Mucosa of rectum (tissue), 2 donors: ENCODE measurements around the gene CYTH1.

Experiments
- H3K27ac ChIP-seq, 2 donors: one replicate each; pipeline ENCODE4 v1.7.0; 2013; ENCODE audit warnings: inconsistent platforms in 2 of 2, low read depth in 2 of 2, low read length in 2 of 2
- H3K27me3 ChIP-seq, 2 donors: one replicate each; pipeline ENCODE4 v1.7.0; 2013; ENCODE audit warnings: low read length in 2 of 2; ENCODE audit not compliant: control insufficient read depth in 2 of 2, insufficient read depth in 2 of 2
- H3K36me3 ChIP-seq, 2 donors: one replicate each; pipeline ENCODE4 v1.7.0; 2013; ENCODE audit warnings: low read length in 2 of 2; ENCODE audit not compliant: control insufficient read depth in 2 of 2, insufficient read depth in 2 of 2
- H3K4me1 ChIP-seq, 2 donors: one replicate each; pipeline ENCODE4 v1.7.0; 2013; ENCODE audit warnings: low read length in 2 of 2, mild to moderate bottlenecking in 1 of 2; ENCODE audit not compliant: control insufficient read depth in 2 of 2, insufficient read depth in 2 of 2
- H3K4me3 ChIP-seq, 2 donors: one replicate each; pipeline ENCODE4 v1.7.0; 2013; ENCODE audit warnings: low read length in 2 of 2
- H3K9ac ChIP-seq, 2 donors: one replicate each; pipeline ENCODE4 v1.7.0; 2013; ENCODE audit warnings: low read length in 2 of 2, low read depth in 1 of 2, mild to moderate bottlenecking in 1 of 2
- H3K9me3 ChIP-seq, 2 donors: one replicate each; pipeline ENCODE4 v1.7.0; 2013; ENCODE audit warnings: low read length in 2 of 2; ENCODE audit not compliant: control insufficient read depth in 2 of 2
- donor health status: healthy.
- donor health status: Normal muscosa, but diverticular disease.

Gene CYTH1, protein sequence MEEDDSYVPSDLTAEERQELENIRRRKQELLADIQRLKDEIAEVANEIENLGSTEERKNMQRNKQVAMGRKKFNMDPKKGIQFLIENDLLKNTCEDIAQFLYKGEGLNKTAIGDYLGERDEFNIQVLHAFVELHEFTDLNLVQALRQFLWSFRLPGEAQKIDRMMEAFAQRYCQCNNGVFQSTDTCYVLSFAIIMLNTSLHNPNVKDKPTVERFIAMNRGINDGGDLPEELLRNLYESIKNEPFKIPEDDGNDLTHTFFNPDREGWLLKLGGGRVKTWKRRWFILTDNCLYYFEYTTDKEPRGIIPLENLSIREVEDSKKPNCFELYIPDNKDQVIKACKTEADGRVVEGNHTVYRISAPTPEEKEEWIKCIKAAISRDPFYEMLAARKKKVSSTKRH

DNA sequence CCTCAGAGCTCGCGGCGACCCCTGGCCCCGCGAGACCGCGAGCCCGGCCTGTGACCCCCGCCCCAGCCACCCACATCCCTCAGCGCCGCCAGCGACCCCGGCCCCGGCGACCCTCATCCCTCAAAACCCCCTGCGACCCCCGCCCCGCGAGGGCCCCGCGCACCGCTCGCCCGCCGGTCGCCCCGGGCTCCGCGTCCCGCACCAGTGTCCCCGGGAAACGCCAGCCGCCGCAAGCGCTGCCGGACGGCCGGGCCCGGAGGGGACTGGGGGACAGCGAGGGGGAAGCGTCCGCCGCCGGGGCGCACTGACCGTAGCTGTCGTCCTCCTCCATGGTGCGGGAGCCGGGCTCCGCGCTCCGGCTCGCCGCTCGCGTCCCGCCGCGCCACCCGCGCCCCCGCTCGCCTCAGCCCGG, at the start of gene CYTH1:
Gene CYTH1, minus strand, starts transcription at position 381 of the 412 bp plus-strand sequence. Its CDS starts 50 bp downstream, at position 331.
- Histone ChIP-seq H3K27me3 (no peaks in the 10 kb centered on the region), H3K9ac (peak within 1 kb of the TSS; percentile 99), H3K4me1 (peaks cover 14 to 16% of the 10 kb centered on the region in 2 donors), H3K36me3 (no peaks in the 10 kb centered on the region), H3K4me3 (peak within 1 kb of the TSS; percentile 93 to 99), H3K9me3 (no peaks in the 10 kb centered on the region), H3K27ac (peak within 1 kb of the TSS; percentile 90 to 98)

DNA sequence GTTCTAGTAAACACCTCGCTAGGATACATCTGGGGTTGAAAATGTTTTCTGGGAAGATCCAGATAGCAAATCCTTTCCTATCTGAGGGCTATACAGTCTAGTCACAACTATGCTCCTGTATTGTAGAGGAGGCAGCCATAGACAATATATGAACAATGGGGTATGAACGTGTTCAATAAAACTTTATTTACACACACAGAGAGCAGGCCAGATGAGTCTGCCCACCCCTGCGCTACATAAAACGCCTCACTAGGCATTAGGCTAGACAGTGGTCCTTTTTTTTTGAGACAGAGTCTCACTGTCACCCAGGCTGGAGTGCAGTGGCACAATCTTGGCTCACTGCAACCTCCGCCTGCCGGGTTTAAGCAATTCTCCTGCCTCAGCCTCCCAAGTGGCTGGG, 47.4 kb upstream of the CYTH1 start:
- H3K9me3 ChIP-seq: no peaks in the 10 kb centered on the region
- no peak overlapping the region for H3K27ac ChIP-seq
- no peak overlapping the region for H3K4me3 ChIP-seq
- H3K27me3 ChIP-seq: no peaks in the 10 kb centered on the region
- peaks cover 73 to 78% of the 10 kb centered on the region in 2 donors for H3K36me3 ChIP-seq
- H3K9ac ChIP-seq: no peak overlapping the region
- no peaks in the 10 kb centered on the region for H3K4me1 ChIP-seq

DNA sequence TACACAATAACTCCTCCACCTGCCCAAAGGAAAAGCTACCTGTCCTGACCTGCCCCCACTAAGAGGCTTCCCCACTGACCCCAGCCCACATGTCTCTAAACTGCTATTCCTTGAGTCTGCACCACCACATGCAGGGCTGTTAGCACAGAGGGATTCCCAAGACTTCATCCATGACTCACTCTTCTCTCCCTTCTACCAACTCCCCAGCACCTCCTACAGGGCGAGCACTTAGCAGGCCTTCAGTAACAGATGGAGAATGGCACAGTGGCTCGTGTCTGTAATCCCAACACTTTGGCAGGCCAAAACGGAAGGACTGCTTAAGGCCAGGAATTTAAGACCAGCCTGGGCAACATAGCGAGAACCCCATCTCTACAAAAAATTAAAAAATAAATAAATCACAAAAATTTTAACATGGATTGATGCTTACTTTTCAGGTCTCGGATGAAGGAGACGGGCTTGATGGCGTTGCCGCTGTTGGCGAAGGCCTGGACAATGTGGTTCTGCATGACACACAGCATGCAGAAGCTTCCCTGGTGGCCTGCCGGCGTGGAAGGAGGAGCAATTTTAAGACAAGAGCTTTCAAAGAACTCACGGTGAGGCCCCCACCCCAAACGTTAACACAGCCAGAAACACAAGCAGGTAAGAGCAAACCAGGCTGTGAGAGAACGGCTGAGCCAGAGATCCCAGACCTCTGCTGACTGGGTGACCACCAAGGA, 46.6 kb upstream of the CYTH1 start:
- no peak overlapping the region for H3K27ac ChIP-seq
- H3K9me3 ChIP-seq: no peaks in the 10 kb centered on the region
- H3K36me3 ChIP-seq: peaks cover 67 to 82% of the 10 kb centered on the region in 2 donors

DNA sequence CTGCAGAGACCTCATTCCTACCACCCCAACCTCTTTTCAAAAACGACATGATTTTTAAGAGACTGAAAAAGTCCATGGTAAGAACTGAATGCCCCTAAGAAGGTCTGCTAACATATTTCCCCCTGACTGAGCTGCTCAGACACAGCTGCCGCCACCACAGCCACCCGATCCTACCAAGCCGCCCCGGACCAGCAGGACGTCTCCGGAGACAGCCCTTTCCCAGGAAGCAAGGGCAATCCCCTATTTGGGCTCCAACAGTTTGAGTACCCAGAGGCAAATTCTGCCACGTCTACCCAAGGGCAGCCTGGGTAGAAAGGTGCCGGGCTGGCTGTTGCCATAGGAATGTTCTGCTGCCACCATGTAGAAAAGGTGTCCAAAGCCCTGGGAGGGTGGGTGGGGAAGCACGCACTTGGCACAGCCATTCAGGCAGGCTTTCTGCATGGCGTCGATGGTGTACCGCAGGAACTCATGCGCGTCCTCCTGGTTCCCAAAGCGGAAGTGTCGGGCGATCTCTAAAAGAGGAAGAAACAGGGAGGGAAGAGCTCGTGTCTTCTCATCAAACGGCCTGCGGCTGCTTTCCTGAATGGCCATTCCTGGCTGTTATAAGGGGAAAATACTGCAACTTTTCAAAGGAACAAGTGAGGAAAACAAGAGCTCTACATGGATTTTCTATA, 44.9 kb upstream of the CYTH1 start:
- no peak overlapping the region for H3K4me3 ChIP-seq
- peaks cover 56 to 81% of the 10 kb centered on the region in 2 donors for H3K36me3 ChIP-seq
- H3K9me3 ChIP-seq: no peaks in the 10 kb centered on the region
- H3K27me3 ChIP-seq: no peaks in the 10 kb centered on the region
- no peaks in the 10 kb centered on the region for H3K4me1 ChIP-seq
- no peak overlapping the region for H3K9ac ChIP-seq
- no peak overlapping the region for H3K27ac ChIP-seq

More for the DNA sequence above, 46.6 kb upstream of the CYTH1 start:
- Histone ChIP-seq H3K27me3 (no peaks in the 10 kb centered on the region), H3K4me3 (no peak overlapping the region), H3K9ac (no peak overlapping the region), H3K4me1 (no peaks in the 10 kb centered on the region)

DNA sequence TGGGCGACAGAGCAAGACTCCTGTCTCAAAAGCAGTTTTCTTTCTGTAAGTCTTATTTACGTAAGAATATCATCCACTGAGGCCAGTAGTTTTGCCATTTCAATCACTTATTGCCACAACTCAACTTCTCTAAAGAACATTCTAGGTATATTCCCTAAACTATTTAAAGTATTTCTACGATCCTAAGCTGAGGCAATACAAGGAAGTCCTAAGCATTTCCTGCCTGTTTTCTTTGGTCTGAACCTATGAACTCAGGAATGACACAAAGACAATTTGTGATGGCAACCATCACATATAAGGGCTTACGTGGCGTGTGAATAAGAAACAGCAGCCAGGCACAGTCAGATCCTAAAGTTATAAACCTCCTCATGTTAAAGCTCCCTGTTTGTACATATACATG, 44.3 kb upstream of the CYTH1 start:
- Histone ChIP-seq H3K4me1 (no peaks in the 10 kb centered on the region), H3K27ac (no peak overlapping the region), H3K27me3 (no peaks in the 10 kb centered on the region), H3K4me3 (no peak overlapping the region), H3K36me3 (peaks cover 58 to 80% of the 10 kb centered on the region in 2 donors), H3K9ac (no peak overlapping the region), H3K9me3 (no peaks in the 10 kb centered on the region)

DNA sequence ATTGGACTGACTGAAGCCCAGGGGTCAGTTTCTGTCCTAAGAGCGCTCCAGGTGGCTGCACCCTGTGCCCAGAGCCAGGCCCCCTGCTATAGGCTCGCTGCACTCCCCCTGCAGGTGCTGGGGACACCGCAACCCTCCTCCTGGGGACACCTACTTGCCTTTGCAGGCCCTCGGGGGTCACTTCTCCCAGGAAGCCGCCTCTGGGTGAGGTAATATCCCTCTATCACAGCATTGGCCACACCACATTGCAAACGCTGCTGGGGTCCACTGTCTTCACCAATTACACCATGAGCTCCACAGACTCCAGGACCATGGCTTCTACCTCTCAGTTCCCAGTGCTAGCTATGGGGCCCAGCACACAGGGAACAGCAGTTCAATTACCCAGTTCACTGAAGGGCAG, 43.6 kb upstream of the CYTH1 start:
- Histone ChIP-seq H3K9ac (no peak overlapping the region), H3K4me1 (no peaks in the 10 kb centered on the region), H3K36me3 (peaks cover 59 to 82% of the 10 kb centered on the region in 2 donors), H3K27ac (no peak overlapping the region), H3K4me3 (no peak overlapping the region), H3K9me3 (no peaks in the 10 kb centered on the region), H3K27me3 (no peaks in the 10 kb centered on the region)

DNA sequence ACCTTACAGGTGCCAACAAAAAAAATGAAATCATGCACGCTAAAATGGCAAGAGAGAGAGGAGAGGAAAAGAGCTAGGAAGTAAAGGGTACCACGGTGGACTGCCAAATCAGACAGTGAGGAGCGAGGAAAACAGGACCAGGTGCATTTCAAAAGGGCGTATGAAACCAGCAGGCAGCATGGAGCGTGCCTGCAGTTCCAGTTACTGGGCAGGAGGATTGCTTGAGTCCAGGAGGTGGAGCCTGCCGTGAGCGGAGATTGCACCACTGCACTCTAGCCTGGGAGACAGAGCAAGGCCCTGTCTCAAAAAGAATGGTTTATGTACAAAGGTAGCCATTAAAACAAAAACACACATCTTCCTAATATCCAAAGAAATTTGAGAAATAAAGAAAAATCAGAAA, 42.2 kb upstream of the CYTH1 start:
- Histone ChIP-seq H3K9ac (no peak overlapping the region), H3K36me3 (peaks cover 62 to 87% of the 10 kb centered on the region in 2 donors), H3K4me3 (no peak overlapping the region), H3K9me3 (no peaks in the 10 kb centered on the region), H3K27ac (no peak overlapping the region), H3K27me3 (no peaks in the 10 kb centered on the region), H3K4me1 (no peaks in the 10 kb centered on the region)

DNA sequence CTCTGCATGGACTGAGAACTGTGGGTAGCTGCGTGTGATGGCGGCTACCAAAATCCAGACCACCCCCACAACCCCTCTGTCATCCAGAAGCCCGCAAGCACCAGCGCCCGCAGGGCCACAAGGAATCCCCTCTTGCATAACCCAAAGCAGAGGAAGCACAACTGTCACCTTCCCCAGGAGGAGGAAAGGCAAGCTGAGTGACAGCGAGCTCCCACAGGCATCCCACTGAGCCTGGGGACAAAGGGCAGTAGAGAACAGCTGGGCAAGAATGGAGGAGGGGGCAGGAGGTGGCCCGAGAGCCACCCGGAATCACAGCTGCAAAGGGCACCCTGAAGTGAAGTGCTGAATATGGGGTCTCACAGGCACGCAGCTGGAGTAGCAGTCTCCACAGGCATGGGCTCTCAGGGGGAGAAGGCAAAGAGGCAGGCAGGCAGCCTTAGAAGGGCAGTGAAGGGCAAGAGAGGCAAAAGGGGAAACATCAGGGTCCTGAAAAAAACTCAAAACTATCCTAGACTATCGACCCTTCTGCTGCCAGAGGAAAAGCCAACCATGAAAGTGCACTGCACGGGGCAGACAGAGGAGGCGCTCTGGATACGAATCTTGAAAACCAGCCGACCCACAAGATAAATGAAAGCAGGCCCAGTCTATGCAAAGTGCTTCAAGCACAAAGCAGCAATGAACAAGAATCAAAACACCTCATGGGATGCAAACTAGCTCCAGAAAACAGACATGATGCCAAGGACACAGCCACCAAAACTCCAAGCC, 41.4 kb upstream of the CYTH1 start:
- Histone ChIP-seq H3K36me3 (peaks cover 61 to 85% of the 10 kb centered on the region in 2 donors), H3K4me1 (peaks cover under 1 to 3% of the 10 kb centered on the region in 2 donors), H3K9me3 (no peaks in the 10 kb centered on the region), H3K27ac (no peak overlapping the region), H3K9ac (no peak overlapping the region), H3K4me3 (no peak overlapping the region), H3K27me3 (no peaks in the 10 kb centered on the region)

DNA sequence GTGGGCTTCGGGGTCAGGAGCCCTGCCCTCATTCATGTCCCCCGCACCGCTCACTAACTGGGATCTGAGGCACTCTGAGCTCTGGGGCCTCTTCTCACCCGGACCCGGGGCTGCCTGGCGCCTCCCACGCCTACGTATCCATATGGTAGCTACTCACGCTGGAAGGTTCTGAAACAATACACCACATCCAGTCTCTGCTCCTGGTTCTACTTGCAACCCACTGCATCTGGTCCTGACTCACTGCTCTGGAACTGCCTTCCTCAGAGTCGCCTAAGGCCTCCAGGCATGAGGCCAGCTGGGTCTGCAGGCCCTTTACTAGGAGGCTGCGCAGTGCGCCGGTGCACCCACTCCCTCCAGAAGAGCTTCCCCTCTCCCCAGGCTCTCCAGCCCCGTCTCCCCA, 40.5 kb upstream of the CYTH1 start:
- no peak overlapping the region for H3K9ac ChIP-seq
- H3K36me3 ChIP-seq: peaks cover 61 to 86% of the 10 kb centered on the region in 2 donors
- no peak overlapping the region for H3K27ac ChIP-seq
- H3K27me3 ChIP-seq: no peaks in the 10 kb centered on the region
- no peak overlapping the region for H3K4me3 ChIP-seq
- peaks cover 2 to 4% of the 10 kb centered on the region in 2 donors for H3K4me1 ChIP-seq
- H3K9me3 ChIP-seq: no peaks in the 10 kb centered on the region
